ENCODE results near the gene TTN.

Gene TTN

GRCh38 chr2:178716394-178716793, 90.8 kb downstream of the TTN start:
- H3K4me3 ChIP-seq (ENCODE audit: low read length): no peak overlapping the region
- H2AFZ ChIP-seq (ENCODE audit: low read depth, low read length): no peak overlapping the region
- no peaks in the 10 kb centered on the region for H3K27me3 ChIP-seq (ENCODE audit: insufficient read depth, low read length)
- no peaks in the 10 kb centered on the region for H3K9me3 ChIP-seq (ENCODE audit: low read length)
- H3K4me1 ChIP-seq (ENCODE audit: insufficient read depth, low read length): no peaks in the 10 kb centered on the region
- no peaks in the 10 kb centered on the region for H3K36me3 ChIP-seq (ENCODE audit: insufficient read depth, low read length)

GRCh38 chr2:178715366-178715765, 91.9 kb downstream of the TTN start:
- Histone ChIP-seq H3K9me3 (ENCODE audit: low read length) (no peaks in the 10 kb centered on the region), H3K4me3 (ENCODE audit: low read length) (no peak overlapping the region), H3K27me3 (ENCODE audit: insufficient read depth, low read length) (no peaks in the 10 kb centered on the region), H3K4me1 (ENCODE audit: insufficient read depth, low read length) (no peaks in the 10 kb centered on the region), H3K36me3 (ENCODE audit: insufficient read depth, low read length) (no peaks in the 10 kb centered on the region), H2AFZ (ENCODE audit: low read depth, low read length) (no peak overlapping the region)

- H3K9me3 ChIP-seq (ENCODE audit: low read length): no peaks in the 10 kb centered on the region
- H3K4me1 ChIP-seq (ENCODE audit: insufficient read depth, low read length): no peaks in the 10 kb centered on the region
- H3K27me3 ChIP-seq (ENCODE audit: insufficient read depth, low read length): no peaks in the 10 kb centered on the region
- no peaks in the 10 kb centered on the region for H3K36me3 ChIP-seq (ENCODE audit: insufficient read depth, low read length)
- H3K4me3 ChIP-seq (ENCODE audit: low read length): no peak overlapping the region
- no peak overlapping the region for H2AFZ ChIP-seq (ENCODE audit: low read depth, low read length)
Observed at GRCh38 chr2:178707476-178707875, 99.7 kb downstream of the TTN start.

GRCh38 chr2:178704876-178705275, 102.3 kb downstream of the TTN start:
- Histone ChIP-seq H3K4me3 (ENCODE audit: low read length) (no peak overlapping the region), H3K27me3 (ENCODE audit: insufficient read depth, low read length) (no peaks in the 10 kb centered on the region), H3K4me1 (ENCODE audit: insufficient read depth, low read length) (no peaks in the 10 kb centered on the region), H3K9me3 (ENCODE audit: low read length) (no peaks in the 10 kb centered on the region), H2AFZ (ENCODE audit: low read depth, low read length) (no peak overlapping the region), H3K36me3 (ENCODE audit: insufficient read depth, low read length) (no peaks in the 10 kb centered on the region)

GRCh38 chr2:178702361-178702760, 104.9 kb downstream of the TTN start:
- no peak overlapping the region for H3K4me3 ChIP-seq (ENCODE audit: low read length)
- H3K4me1 ChIP-seq (ENCODE audit: insufficient read depth, low read length): no peaks in the 10 kb centered on the region
- H3K27me3 ChIP-seq (ENCODE audit: insufficient read depth, low read length): no peaks in the 10 kb centered on the region
- H3K9me3 ChIP-seq (ENCODE audit: low read length): no peaks in the 10 kb centered on the region
- H3K36me3 ChIP-seq (ENCODE audit: insufficient read depth, low read length): no peaks in the 10 kb centered on the region
- no peak overlapping the region for H2AFZ ChIP-seq (ENCODE audit: low read depth, low read length)

- H3K27me3 ChIP-seq (ENCODE audit: insufficient read depth, low read length): no peaks in the 10 kb centered on the region
- H3K9me3 ChIP-seq (ENCODE audit: low read length): no peaks in the 10 kb centered on the region
- H3K4me1 ChIP-seq (ENCODE audit: insufficient read depth, low read length): no peaks in the 10 kb centered on the region
- H3K36me3 ChIP-seq (ENCODE audit: insufficient read depth, low read length): no peaks in the 10 kb centered on the region
- H2AFZ ChIP-seq (ENCODE audit: low read depth, low read length): no peak overlapping the region
- no peak overlapping the region for H3K4me3 ChIP-seq (ENCODE audit: low read length)
Observed at GRCh38 chr2:178700922-178701342, 106.3 kb downstream of the TTN start.

GRCh38 chr2:178700136-178700535, 107.1 kb downstream of the TTN start:
- Histone ChIP-seq H3K27me3 (ENCODE audit: insufficient read depth, low read length) (no peaks in the 10 kb centered on the region), H3K36me3 (ENCODE audit: insufficient read depth, low read length) (no peaks in the 10 kb centered on the region), H3K4me1 (ENCODE audit: insufficient read depth, low read length) (no peaks in the 10 kb centered on the region), H2AFZ (ENCODE audit: low read depth, low read length) (no peak overlapping the region), H3K9me3 (ENCODE audit: low read length) (no peaks in the 10 kb centered on the region), H3K4me3 (ENCODE audit: low read length) (no peak overlapping the region)

GRCh38 chr2:178692845-178693244, 114.4 kb downstream of the TTN start:
- Histone ChIP-seq H3K4me1 (ENCODE audit: insufficient read depth, low read length) (no peaks in the 10 kb centered on the region), H3K9me3 (ENCODE audit: low read length) (no peaks in the 10 kb centered on the region), H3K27me3 (ENCODE audit: insufficient read depth, low read length) (no peaks in the 10 kb centered on the region), H3K36me3 (ENCODE audit: insufficient read depth, low read length) (no peaks in the 10 kb centered on the region), H3K4me3 (ENCODE audit: low read length) (no peak overlapping the region), H2AFZ (ENCODE audit: low read depth, low read length) (no peak overlapping the region)

- no peaks in the 10 kb centered on the region for H3K9me3 ChIP-seq (ENCODE audit: low read length)
- H3K4me1 ChIP-seq (ENCODE audit: insufficient read depth, low read length): no peaks in the 10 kb centered on the region
- H2AFZ ChIP-seq (ENCODE audit: low read depth, low read length): no peak overlapping the region
- no peak overlapping the region for H3K4me3 ChIP-seq (ENCODE audit: low read length)
- H3K27me3 ChIP-seq (ENCODE audit: insufficient read depth, low read length): no peaks in the 10 kb centered on the region
- H3K36me3 ChIP-seq (ENCODE audit: insufficient read depth, low read length): no peaks in the 10 kb centered on the region
Observed at GRCh38 chr2:178689808-178690207, 117.4 kb downstream of the TTN start.

GRCh38 chr2:178683877-178684276, 123.3 kb downstream of the TTN start:
- no peaks in the 10 kb centered on the region for H3K27me3 ChIP-seq (ENCODE audit: insufficient read depth, low read length)
- H3K4me3 ChIP-seq (ENCODE audit: low read length): no peak overlapping the region
- no peaks in the 10 kb centered on the region for H3K9me3 ChIP-seq (ENCODE audit: low read length)
- no peak overlapping the region for H2AFZ ChIP-seq (ENCODE audit: low read depth, low read length)
- no peaks in the 10 kb centered on the region for H3K36me3 ChIP-seq (ENCODE audit: insufficient read depth, low read length)
- no peaks in the 10 kb centered on the region for H3K4me1 ChIP-seq (ENCODE audit: insufficient read depth, low read length)

GRCh38 chr2:178681081-178681480, 126.1 kb downstream of the TTN start:
- H2AFZ ChIP-seq (ENCODE audit: low read depth, low read length): no peak overlapping the region
- H3K4me3 ChIP-seq (ENCODE audit: low read length): no peak overlapping the region
- H3K9me3 ChIP-seq (ENCODE audit: low read length): no peaks in the 10 kb centered on the region
- H3K27me3 ChIP-seq (ENCODE audit: insufficient read depth, low read length): no peaks in the 10 kb centered on the region
- no peaks in the 10 kb centered on the region for H3K36me3 ChIP-seq (ENCODE audit: insufficient read depth, low read length)
- H3K4me1 ChIP-seq (ENCODE audit: insufficient read depth, low read length): no peaks in the 10 kb centered on the region

GRCh38 chr2:178679891-178680290, 127.3 kb downstream of the TTN start:
- no peaks in the 10 kb centered on the region for H3K4me1 ChIP-seq (ENCODE audit: insufficient read depth, low read length)
- no peaks in the 10 kb centered on the region for H3K9me3 ChIP-seq (ENCODE audit: low read length)
- H3K36me3 ChIP-seq (ENCODE audit: insufficient read depth, low read length): no peaks in the 10 kb centered on the region
- no peak overlapping the region for H3K4me3 ChIP-seq (ENCODE audit: low read length)
- no peak overlapping the region for H2AFZ ChIP-seq (ENCODE audit: low read depth, low read length)
- H3K27me3 ChIP-seq (ENCODE audit: insufficient read depth, low read length): no peaks in the 10 kb centered on the region

- H3K36me3 ChIP-seq (ENCODE audit: insufficient read depth, low read length): no peaks in the 10 kb centered on the region
- no peaks in the 10 kb centered on the region for H3K9me3 ChIP-seq (ENCODE audit: low read length)
- no peak overlapping the region for H3K4me3 ChIP-seq (ENCODE audit: low read length)
Observed at GRCh38 chr2:178677599-178677998, 129.6 kb downstream of the TTN start.

GRCh38 chr2:178676046-178676445, 131.2 kb downstream of the TTN start:
- H3K9me3 ChIP-seq (ENCODE audit: low read length): no peaks in the 10 kb centered on the region
- no peaks in the 10 kb centered on the region for H3K27me3 ChIP-seq (ENCODE audit: insufficient read depth, low read length)
- no peaks in the 10 kb centered on the region for H3K36me3 ChIP-seq (ENCODE audit: insufficient read depth, low read length)
- no peaks in the 10 kb centered on the region for H3K4me1 ChIP-seq (ENCODE audit: insufficient read depth, low read length)
- no peak overlapping the region for H2AFZ ChIP-seq (ENCODE audit: low read depth, low read length)
- H3K4me3 ChIP-seq (ENCODE audit: low read length): no peak overlapping the region

More at GRCh38 chr2:178677599-178677998, 129.6 kb downstream of the TTN start:
- Histone ChIP-seq H3K27me3 (ENCODE audit: insufficient read depth, low read length) (no peaks in the 10 kb centered on the region), H3K4me1 (ENCODE audit: insufficient read depth, low read length) (no peaks in the 10 kb centered on the region), H2AFZ (ENCODE audit: low read depth, low read length) (no peak overlapping the region)

Data from neuron (in vitro differentiated cells).